GM18858 (cell line): ENCODE results near the gene C1orf105.
A peak's percentile ranks its signal among the peaks of the same experiment; 100 is the strongest.
"Not testable (repeated sequence)": the region's sequence is repeated elsewhere in the genome, so short reads cannot be mapped to it uniquely, and the experiment has no call there.

Experiments used
- ATAC-seq: cut with Tn5 transposase; IDR thresholded peaks from one replicate; pipeline ENCODE4 v1.9.1; 2021; ENCODE audit not compliant: unreplicated experiment

Gene C1orf105, protein sequence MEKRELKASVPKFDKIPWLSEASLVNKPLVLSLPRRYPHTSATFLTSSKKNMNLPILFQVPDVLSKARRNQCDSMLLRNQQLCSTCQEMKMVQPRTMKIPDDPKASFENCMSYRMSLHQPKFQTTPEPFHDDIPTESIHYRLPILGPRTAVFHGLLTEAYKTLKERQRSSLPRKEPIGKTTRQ

DNA sequence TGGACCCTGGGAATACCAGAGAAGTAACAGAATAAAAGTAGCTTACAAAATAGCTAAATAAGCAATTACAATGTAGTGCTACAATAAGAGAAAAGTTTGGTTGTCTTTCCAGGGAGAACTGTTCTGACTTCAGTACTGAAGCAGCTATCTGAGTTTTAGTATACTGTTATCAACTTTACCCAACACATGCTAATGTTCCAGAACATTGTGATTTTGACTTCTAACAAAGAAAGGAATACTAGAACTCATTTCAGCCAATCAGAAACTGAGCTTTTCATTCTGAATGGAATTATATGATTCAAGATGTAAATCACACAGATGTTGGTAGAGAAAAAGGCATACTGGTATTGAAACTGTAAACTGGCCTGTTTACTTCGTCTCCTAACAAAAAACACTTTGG, at the start of gene C1orf105:
Gene C1orf105, plus strand, starts transcription at position 301 of the 400 bp plus-strand sequence. CDS start 201 bp downstream, outside the sequence.
- ATAC-seq: no peak

DNA sequence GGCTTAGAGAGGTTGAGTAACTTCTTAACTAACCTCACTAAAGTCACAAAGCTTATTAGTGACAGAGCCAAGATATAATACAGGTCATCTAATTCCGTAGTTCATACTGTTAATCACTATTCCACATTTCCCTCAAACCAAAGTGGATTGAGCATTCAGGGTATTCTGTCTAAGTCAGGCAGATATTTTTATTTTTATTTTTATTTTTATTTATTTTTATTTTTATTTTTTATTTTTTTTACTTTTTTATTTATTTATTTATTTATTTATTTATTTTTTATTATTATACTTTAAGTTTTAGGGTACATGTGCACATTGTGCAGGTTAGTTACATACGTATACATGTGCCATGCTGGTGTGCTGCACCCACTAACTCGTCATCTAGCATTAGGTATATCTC, 48.8 kb upstream of the C1orf105 start:
- ATAC-seq: not testable (repeated sequence)

DNA sequence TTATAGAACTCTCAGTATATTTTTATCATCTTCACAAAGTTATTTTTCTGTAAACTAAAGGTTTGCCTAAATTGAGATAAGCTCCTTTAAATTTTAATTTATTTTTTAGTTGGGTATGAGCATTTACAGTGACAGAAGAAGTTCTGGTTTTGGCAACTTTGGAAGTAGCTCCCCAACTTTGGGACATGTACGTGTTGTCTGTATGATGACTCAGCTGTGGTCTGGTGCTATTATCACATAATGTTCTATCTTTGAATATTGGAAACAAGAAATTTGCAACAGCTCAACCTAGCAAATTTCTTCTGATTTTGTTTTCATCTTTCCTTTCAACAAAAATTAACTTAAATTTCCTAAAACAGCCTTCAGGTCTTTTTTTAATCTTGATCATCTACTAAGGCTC, 46.6 kb upstream of the C1orf105 start:
- ATAC-seq: no peak

DNA sequence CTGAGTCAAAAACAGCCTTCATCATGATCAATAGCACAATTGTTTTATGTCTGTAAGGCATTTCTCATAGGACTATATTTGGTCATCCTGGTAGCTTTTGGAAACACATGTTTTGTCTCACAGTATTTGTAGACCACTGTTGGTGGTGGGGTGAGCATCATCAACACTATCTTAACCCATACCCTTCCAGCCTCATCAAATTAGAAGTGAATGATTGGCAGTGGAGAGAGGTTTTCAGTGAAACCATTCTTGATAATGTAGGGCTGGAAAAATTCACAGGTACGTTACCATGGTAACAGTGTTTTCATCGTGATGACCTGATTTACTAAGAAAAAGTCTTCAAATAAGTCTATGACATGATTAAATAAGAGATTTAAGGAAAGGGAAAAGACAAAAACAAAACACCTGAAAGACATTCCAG, 45.3 kb upstream of the C1orf105 start:
- no peak for ATAC-seq

DNA sequence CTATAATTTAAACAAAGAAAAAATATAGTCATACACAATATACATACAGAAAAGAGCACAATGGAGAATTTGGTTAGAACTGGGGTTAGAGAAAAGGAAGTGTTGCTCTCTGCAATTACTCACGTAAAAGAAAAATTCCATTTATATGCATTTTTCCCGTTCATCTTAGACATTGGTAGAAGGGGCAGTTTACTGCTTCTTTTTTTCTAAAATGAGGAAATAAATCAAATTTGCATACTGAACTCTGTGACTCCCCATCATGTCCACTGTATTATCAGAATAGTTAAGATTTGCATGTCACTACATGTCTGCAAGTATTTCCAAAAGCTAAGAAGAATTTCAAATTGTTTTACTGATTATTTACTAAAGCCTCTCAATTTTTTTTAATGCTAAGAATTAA, 44.1 kb upstream of the C1orf105 start:
- no peak for ATAC-seq

DNA sequence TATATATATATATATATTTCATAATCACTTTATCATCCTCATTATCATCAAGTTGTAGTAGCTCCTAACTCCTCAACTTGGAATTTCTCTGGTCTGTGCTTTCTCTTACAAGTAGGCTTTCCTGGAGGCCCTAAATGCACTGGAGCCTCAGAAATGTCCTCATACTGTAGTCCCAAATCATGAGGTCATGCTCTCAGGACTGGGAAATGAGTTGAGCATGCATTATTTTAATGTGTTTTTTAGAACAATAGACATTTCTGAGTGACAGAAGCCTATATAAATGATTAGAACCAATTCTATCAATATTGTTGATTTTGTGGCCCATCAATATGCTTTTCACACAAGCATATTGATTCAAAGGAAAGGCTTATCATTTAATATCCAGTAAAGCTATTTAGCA, 42.9 kb upstream of the C1orf105 start:
- ATAC-seq: no peak

DNA sequence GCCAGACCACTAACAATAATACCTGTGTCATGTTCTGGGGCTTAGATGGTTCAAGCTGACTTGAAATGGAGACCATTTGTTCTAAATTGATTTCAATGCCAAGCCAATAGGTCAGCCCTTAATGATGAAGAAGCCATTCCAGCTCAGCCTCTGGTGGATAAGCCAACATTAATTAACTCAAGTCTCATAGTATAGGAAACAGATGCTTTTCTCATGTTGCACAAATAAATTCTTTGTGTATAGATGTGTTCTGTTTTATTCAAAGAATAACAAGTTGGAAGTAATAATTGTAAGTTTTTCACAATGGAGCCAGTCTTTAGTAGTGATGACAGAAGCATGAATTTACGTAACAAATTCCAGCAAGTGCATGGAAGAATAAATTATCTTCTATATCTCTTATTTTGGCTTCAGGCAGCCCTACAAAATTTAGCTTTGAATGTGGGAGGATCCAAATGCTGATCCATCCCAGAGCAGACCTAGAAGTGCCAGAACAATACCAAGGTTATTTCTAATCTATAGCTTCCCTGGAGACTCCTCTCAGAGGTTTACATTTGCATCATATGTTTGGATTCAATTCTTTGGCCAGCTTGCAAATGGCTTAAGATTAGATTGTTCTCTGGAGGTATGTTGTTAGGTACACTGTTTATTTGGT, 42.2 kb upstream of the C1orf105 start:
- ATAC-seq: no peak

DNA sequence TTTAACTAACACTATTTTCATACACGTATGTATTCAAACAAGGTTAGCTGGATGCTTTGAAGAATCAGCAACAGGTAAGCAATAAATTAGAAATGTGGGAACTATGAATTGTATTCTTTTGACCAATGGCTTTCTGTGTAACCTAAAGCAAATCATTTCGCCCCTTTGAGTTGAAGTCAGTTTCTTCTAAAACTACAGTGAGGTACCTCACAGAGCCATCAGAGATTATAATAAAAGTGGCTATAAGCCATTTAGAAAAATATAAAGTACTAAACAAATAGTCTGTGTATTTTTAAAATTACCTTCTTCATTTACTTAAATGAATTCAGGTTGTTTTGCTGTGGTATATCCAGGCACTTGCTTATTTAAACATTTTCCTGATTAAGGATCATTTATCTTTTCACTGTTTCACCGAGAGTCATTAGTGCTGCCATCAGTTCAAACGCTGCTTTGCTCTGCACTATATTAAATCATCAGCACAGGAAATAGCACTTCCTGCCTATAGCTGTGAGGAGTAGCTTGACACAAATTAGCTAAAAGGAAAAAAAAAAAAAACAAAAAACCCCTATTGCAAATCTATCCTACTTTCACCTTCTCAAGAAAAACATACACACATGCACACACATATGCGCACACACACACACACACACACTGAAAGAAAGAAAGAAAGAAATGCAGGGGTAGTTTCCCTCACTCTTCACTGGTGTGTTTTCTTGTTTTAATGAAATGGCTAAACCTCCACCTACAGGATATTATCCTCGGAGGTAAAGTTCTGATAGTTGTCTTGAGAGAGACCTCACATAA, 39.8 kb upstream of the C1orf105 start:
- peak; percentile 90 for ATAC-seq

DNA sequence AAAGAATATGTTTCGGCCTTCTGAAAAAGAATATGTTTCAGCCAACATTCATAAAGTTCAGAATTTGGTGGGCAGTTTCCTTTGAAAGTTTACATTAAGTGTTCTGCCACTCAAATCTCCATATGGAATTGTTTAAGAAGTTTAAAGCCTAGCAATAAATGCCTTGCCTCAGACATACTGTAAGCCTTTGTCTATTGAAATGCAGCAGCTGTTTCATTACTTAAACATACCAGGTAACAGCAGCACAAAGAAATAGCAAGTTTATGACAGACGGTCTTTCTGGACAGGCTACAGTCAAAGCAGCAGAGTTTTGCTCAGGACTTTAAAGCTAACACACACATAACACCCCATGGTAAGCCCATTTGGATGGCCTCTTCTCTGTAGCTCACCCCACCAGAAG, 38.5 kb upstream of the C1orf105 start:
- no peak for ATAC-seq

DNA sequence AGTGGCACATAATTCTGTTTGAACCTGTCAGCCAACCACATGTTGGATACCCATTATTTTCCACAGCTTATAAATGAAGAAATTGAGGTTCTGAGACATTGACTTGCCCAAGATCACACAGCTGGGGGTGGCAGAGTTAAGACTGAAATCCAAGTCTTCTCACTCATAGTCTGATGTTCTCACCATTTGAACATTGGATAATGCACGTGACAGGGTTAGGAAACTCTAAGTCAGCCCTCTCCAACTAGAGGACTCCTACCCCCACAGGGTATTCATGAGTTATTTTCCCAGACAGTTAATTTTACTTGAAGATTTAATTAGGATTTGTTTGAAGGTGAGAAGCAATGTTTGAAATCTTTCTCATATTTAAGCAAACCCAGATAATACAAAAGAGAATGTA, 38.1 kb upstream of the C1orf105 start:
- ATAC-seq: no peak

DNA sequence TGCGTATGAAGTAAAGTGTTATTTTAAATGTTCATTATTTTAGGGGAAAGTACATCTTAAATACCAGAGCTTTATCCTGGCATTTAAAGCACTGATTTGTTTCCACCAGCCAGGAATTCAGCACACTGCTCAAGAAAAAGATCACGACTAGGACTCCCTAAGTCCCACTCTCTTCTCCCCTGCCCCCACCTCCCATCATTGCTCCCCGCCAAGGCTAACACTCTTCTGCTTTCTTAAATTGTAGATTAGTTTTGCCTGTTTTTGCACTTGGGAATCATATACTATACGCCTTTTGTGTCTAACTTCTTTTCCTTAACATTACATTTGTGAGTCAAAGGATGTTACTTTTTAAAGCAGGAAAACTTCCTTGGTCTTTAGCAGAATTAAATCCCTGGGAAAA, 37.5 kb upstream of the C1orf105 start:
- ATAC-seq: no peak

DNA sequence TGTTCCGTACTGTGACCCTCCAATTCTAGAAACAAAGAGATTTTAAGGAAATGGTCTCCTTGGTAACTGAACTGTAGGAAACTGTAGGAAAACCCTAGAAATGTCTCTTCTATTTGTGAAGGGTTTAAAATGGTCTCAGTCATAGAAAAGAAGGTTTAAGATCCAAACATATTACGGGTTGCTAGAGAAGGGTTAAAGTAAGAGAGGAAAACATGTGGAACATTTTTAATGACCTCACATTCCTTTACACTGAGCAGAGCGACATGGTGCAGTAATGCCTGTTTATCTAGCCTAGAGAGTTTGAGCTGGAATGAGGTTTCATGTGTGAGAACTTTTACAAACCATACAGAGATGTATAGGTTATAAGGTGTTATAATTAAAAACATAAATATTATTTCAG, 36.9 kb upstream of the C1orf105 start:
- no peak for ATAC-seq

DNA sequence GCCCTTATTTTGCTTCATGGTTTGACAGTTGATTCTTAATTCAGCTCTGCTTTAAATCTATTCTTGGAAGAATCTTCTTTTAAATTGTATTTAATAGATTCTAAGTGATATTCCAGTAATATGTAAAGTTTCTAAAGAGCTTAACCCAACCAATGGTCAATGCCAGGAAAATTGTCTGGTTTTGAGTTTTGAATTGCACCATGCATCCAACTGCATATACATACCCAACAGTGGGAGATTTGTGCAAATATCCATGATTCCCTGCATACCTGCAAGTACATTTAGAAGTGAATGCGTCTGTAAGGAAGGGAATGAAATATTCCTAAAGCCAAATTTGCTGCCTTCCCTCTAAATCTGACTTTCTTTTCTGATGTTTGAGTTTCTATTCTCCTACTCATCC, 35.8 kb upstream of the C1orf105 start:
- ATAC-seq: no peak

DNA sequence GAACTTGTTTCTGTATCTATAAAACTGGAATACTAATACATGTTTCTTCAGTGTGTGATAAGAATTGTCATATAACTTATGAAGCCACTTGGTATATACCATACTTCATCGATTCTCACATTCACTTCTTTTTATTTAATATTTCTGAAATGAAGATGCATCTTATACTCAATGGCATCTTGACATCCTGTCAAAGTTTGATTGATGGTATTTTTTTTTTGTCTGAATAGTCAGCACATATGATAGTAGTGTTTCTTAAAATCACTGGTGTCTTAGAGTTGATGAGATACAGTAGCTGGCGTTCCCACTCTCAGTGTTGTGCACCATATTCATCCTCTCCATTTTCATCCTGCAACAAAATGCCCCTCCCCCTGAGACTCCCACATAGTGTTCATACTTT, 34.4 kb upstream of the C1orf105 start:
- no peak for ATAC-seq

DNA sequence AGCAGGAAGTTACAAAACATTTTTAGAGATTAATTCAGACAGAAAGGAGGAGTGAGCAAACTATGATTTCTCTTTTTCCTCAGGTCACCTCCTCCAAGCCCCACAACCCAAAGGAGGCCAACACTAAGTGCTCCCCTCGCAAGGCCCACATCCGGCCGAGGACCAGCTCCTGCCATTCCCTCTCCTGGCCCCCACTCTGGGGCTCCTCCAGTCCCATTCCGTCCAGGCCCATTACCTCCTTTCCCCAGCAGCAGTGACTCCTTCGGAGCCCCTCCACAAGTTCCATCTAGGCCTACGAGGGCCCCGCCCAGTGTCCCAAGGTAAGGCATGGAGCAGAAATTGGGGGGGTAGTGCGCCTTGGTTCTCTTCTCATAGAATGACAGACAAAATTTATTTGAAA, 32.0 kb upstream of the C1orf105 start:
- no peak for ATAC-seq

DNA sequence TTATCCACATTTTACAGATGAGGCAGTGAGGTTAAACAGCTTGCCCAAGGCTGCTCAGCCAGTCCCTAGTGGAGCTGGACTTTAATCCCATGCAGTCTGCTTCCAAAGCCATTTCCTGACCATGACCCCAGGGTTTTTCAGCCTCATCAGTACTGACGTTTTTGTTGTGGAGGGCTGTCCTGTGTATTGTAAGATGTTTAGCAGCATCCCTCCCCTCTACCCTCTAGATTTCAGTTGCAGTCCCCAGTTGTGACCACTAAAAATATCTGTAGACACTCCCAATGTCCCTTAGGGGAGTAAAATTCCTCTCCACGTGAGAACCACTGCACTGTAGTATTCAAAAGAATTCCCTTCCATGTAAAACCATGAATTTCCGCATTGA, 30.2 kb upstream of the C1orf105 start:
- peak; percentile 5 for ATAC-seq

DNA sequence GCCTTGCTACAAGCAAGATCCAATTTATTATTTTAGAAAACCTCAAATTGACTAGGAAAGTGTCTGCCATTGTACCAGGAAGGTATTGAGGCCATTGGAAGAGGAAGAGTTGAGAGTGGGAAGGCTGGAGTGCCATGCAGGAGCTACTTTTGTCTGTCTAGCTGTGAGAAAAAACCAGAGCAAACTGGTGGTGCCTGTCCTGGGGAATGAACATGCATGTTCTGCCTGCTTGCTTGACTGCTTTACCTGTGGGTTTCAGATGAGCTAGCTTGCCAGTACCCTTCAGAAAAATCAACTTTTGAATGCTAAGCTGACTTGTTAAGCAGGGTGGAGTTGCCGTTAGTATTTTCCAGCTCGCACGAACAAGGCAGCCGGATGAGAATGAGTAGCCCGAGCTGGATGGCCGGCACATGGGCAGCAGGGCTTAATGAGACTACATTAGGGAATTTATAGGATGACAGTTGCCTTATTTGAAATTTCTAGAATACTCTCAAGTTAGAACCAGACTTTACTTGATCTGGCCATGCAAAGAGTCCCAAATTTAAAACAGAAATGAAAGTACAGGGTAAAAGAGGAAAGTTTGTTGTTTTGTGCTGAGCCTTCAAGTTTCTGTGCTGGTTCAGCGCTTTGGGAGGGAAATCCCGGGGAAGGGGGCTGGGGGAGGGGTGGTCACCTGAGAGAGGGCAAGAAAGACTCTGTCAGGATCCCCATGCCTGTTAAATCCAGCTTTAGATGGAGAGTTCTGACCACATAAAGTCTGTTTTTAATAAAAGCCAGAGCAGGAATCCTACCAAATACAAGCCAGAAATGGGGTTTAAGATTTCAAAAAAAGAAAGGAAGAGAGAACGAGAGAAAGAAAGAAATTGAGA, 29.6 kb upstream of the C1orf105 start:
- ATAC-seq: peak; percentile 53

DNA sequence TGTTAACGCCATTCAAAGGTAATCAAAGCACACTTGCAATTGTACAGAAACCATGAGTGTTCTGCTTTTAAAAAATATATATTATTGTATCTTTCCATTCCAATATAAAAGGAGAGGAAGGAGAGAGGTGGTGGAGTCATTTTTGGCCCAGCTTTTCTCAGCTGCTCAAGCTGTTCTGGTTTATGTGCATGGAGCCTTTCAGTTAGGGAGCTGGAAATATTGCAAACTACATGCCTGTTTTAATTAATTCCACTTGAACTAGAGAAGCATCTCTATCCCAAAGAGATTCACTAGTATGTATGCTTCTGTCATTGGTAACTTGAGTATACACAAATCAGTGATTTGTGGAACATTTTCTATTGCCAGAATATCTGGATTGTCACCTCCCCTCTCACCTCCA, 28.5 kb upstream of the C1orf105 start:
- ATAC-seq: no peak

DNA sequence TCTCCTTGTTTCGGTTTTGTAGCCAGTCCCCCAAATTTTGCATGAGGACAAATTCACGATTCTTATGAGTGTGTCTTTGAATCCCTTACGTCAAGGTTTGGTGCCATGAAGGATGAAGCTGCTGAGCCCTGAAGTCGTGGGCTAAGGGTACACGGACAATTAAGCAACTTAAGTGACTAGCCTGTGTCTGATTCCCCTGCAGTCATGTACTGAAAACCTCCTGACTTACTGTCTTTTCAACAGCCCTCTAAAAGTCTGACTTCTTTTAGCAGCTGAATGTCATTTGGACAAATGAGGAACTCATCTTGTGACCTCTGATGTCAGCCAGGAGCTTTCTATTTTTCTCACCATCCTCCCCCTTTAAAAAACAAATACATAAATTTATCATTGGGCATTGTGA, 27.1 kb upstream of the C1orf105 start:
- ATAC-seq: no peak

DNA sequence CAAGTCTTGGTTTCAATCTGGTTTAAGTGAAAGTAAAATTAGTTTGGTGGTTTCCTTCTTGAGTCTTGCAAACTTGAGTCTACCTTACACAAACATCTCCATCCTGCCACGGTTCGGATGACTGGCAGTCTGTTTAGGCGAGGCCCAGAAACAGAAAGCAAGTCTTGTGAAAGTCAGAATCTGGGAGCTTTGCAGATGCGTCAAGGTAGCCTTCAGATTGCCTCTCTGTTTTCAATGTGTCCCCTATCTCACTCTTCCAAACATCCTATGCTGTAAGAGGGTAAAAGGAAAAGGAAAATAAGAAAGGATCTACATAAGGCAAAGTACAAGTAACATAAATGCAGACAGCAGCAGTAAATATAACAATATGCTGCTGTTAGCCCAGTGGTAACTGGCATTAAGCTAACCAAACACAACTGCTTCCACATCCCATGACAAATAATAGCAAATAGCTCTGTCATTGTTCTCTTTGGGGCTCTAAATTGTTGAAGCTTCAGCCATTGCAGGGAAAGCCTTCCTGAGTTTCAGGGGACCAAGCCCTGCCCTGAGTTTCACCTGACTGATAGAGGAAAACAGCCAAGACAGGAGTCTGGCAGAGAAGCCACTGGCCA, 26.2 kb upstream of the C1orf105 start:
- peak; percentile 75 for ATAC-seq

DNA sequence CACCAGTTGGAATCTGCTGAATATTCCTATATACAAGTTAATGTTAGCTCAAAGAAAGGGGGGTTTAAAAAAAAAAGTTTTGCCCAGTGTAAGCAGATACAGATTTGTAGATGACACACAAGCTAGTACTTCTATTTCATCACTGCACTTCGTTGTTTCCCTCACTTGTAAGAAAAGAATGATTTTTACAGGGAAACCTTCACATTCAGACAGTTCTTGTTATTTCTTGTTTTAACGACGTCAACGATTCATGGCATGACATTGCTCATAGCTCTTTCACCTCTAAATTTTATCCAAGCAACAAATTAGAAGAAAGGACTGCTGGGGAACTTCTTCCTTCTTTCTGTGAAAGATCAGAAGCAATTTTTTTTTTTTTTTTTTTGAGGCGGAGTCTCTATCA, 25.7 kb upstream of the C1orf105 start:
- no peak for ATAC-seq
